Measurements from ENCODE around the gene EFNA3.

The EFNA3 gene

GRCh38 chr1:155135415-155136028 is 56.9 kb downstream of the EFNA3 start, which contains the start of gene SLC50A1:
SLC50A1 (plus strand) TSS chr1:155135852; CDS start chr1:155135912, 60 bp downstream.
- peak; percentile 93 for DNase-seq

- no peak for DNase-seq
Observed at GRCh38 chr1:155136748-155137147, 58.1 kb downstream of the EFNA3 start.

All from NCI-H1092 treated with DMSO at 0.1 percent for 48 hours (cell line).